Body of pancreas (tissue), 4 donors: Measurements from ENCODE around the gene DCP2. TPM values are rescaled to one million over a fixed set of nuclear protein-coding genes. Genes with fewer than 3 reads are reported as not detected.

Experiments
- ATAC-seq: fragments of 150-250 bp; one replicate; pipeline ENCODE4 v1.9.1; 2016
- DNase-seq, 4 donors: peaks; one replicate each; pipeline ENCODE4 v3.0.0-alpha.2; 2019
- H3K27ac ChIP-seq, 4 donors: fragments of 200-600 bp; sonication (generic); 1 replicate in 3 of 4; 2 replicates in 1 of 4; pipeline versions ENCODE4 v1.5.1 to v1.6.1; 2016 to 2019; ENCODE audit warnings: mild to moderate bottlenecking in 1 of 4, mixed read lengths in 1 of 4, moderate library complexity in 1 of 4
- H3K27me3 ChIP-seq, 2 donors: fragments of 200-600 bp; sonication (generic); one replicate each; pipeline ENCODE4 v1.6.0; 2016; ENCODE audit warnings: mild to moderate bottlenecking in 1 of 2
- H3K36me3 ChIP-seq, 2 donors: fragments of 200-600 bp; sonication (generic); replicated peaks in 1 of 2; 2 replicates each; pipeline ENCODE4 v1.5.1; 2016; ENCODE audit warnings: low read depth in 2 of 2; ENCODE audit not compliant: insufficient read depth in 1 of 2
- H3K4me1 ChIP-seq: fragments of 200-600 bp; sonication (generic); one replicate; pipeline ENCODE4 v1.6.0; 2016
- H3K4me3 ChIP-seq, 2 donors: fragments of 200-600 bp; sonication (generic); 1 replicate in 1 of 2; 2 replicates in 1 of 2; pipeline ENCODE4 v1.5.1; 2016 to 2019
- H3K9me3 ChIP-seq, 3 donors: fragments of 200-600 bp; sonication (generic); 1 replicate in 2 of 3; 2 replicates in 1 of 3; pipeline ENCODE4 v1.5.1; 2016
- POLR2A ChIP-seq, 3 donors: fragments of 450-650 bp; IDR thresholded peaks; one replicate each; pipeline ENCODE4 v1.6.1; 2016; ENCODE audit warnings: antibody characterized with exemption in 3 of 3, mild to moderate bottlenecking in 2 of 3
- WGBS, 2 donors: methylation state at CpG; one replicate each; pipeline ENCODE4 v1.1.5; 2017; 5-methylcytosine and 5-hydroxymethylcytosine counted together
- intact Hi-C: fragments of 100-400 bp; cut with DNase I; formaldehyde crosslinking; loops from one replicate; pipeline ENCODE4 v1.15.1; 2023
- total RNA-seq, 2 donors: library from RNA; depleted of rRNA; stranded (reverse); fragments of >200 nt; gene quantifications; one replicate each; pipeline ENCODE4 v1.1.0, GENCODE V29; 2016
- TF ChIP-seq, protein P1 (sequence below), 7 experiments: fragments of 450-650 bp in 4 of 7; fragments of 200-600 bp in 3 of 7; sonication (generic) in 3 of 7; IDR thresholded peaks; one replicate each; pipeline ENCODE4 v1.5.1; 2016 to 2019; ENCODE audit warnings: antibody characterized with exemption in 7 of 7

DCP2 gene
- total RNA-seq, 2 donors from 2014 or later, result 11.2 to 12.5 TPM

DNA sequence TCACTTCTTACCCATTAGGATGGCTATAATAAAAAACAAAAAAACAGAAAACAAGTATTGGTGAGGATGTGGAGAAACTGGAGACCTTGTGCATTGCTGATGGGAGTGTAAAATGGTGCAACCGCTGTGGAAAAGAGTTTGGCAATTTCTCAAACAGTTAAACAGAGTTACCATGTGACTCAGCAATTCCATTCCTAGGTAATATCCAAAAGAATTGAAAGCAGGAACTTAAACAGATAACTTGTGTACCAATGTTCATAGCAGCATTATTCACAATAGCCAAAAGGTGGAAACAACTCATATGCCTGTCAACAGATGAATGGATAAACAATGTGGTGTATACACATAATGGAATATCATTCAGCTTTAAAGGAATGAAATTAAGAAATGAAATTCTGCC lies 28.9 kb downstream of the DCP2 start:
- intact Hi-C loops, result loop anchor here (10.0 kb wide), 1 partner anchor 599 kb away; no protein-coding TSS in a partner anchor
- TF ChIP-seq, protein P1, sequence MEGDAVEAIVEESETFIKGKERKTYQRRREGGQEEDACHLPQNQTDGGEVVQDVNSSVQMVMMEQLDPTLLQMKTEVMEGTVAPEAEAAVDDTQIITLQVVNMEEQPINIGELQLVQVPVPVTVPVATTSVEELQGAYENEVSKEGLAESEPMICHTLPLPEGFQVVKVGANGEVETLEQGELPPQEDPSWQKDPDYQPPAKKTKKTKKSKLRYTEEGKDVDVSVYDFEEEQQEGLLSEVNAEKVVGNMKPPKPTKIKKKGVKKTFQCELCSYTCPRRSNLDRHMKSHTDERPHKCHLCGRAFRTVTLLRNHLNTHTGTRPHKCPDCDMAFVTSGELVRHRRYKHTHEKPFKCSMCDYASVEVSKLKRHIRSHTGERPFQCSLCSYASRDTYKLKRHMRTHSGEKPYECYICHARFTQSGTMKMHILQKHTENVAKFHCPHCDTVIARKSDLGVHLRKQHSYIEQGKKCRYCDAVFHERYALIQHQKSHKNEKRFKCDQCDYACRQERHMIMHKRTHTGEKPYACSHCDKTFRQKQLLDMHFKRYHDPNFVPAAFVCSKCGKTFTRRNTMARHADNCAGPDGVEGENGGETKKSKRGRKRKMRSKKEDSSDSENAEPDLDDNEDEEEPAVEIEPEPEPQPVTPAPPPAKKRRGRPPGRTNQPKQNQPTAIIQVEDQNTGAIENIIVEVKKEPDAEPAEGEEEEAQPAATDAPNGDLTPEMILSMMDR (IDR thresholded peaks at IDR 0.05), result no peak
- TF ChIP-seq POLR2A (IDR thresholded peaks at IDR 0.05), result no peak
- H3K9me3 ChIP-seq, result no peaks in the 10 kb centered on the region
- no peaks in the 10 kb centered on the region for H3K27me3 ChIP-seq
- 72 to 74% methylated on average over 1 of the region's 1 CpG for WGBS, 2 donors
- DNase-seq (no peak), ATAC-seq (no peak)
- no peaks in the 10 kb centered on the region for H3K4me1 ChIP-seq
- no peak overlapping the region for H3K4me3 ChIP-seq
- no peak overlapping the region for H3K27ac ChIP-seq
- H3K36me3 ChIP-seq, result peaks cover 0 to 6% of the 10 kb centered on the region in 2 donors

DNA sequence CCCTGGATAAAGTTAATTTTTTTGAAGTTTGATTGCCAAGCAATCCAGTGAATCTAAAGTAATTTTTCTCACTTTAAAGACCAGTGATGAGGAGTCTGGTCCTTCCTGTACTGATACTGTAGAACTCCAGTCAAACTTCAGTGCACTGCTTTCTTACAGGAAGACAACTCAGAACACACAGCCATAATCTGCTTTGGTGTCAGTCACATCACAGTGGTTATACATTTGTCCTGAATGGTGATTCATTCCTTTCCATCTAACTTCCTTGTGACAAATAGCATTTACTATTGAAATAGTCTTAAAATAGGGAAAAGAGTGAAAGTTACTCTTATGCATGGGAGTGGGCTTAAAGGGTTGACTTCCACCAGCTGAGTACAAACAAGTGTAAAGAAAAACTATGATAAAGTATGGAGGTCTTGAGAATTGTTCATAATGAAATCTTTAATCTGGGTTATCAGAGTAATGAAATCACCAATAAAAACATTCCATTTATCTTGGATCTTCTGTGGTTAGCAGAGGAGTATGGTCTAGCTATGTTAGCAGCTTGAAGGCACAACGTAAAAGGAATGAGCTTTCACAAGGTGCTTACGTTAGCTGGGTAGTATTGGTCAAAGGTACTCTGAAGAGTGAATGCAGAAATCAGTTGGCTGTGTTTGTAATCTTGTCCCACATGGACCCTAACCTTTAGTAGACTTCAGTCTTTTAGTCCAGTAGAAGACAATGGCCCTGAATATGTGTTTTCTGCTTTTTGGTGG lies 41.5 kb downstream of the DCP2 start:
- intact Hi-C loops, result no loop called here
- H3K27me3 ChIP-seq, result no peaks in the 10 kb centered on the region
- no peak overlapping the region for H3K4me3 ChIP-seq
- H3K36me3 ChIP-seq, result no peaks in the 10 kb centered on the region
- H3K9me3 ChIP-seq, result no peaks in the 10 kb centered on the region
- 88 to 98% methylated on average over 2 of the region's 2 CpGs for WGBS, 2 donors
- no peaks in the 10 kb centered on the region for H3K4me1 ChIP-seq
- ATAC-seq, result no peak
- DNase-seq, result no peak
- H3K27ac ChIP-seq, result no peak overlapping the region
- TF ChIP-seq POLR2A (IDR thresholded peaks at IDR 0.05), result no peak
- TF ChIP-seq, protein P1 (IDR thresholded peaks at IDR 0.05), result no peak

DNA sequence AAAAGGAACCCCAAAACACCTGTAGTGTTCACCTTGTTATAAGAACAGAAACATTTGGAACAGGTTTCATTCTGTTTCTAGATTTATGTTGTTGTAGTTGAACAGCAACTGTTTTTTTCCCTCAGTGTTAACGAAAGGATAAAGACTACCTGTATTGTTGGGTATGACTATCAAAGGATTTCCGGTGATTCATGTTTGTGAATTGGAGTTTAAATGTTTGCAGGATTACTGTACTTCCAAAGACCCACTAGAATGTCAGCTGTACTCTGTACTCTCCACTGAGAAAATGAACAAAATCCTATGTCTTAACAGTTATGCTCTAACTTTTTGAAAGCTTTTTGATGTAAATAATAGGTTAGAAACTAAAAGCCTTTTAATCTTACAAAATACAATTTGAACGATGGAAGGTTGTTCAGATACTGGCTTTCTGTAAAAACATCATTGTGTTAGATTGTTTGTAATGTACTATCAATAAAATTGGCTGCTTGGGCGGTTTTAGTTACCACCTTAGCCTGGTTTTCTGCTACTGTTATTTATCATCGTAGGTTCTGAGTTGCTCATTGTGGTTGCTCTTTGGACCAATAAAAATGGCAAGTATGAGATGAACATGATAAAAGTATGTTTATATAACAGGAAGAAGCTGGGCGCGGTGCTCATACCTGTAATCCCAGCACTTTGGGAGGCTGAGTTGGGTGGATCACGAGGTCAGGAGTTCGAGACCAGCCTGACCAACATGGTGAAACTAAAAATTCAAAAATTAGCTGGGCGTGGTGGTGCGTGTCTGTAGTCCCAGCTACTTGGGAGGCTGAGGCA lies 44.1 kb downstream of the DCP2 start:
- Histone ChIP-seq H3K4me3 (no peak overlapping the region), H3K27me3 (no peaks in the 10 kb centered on the region), H3K27ac (no peak overlapping the region), H3K4me1 (no peaks in the 10 kb centered on the region), H3K9me3 (no peaks in the 10 kb centered on the region), H3K36me3 (no peaks in the 10 kb centered on the region)
- ATAC-seq (no peak), DNase-seq (no peak)
- 95 to 97% methylated on average over 11 of the region's 11 CpGs for whole genome bisulfite sequencing, 2 donors
- intact Hi-C loops, result no loop called here
- TF ChIP-seq POLR2A (IDR thresholded peaks at IDR 0.05), result no peak
- TF ChIP-seq, protein P1 (IDR thresholded peaks at IDR 0.05), result no peak

DNA sequence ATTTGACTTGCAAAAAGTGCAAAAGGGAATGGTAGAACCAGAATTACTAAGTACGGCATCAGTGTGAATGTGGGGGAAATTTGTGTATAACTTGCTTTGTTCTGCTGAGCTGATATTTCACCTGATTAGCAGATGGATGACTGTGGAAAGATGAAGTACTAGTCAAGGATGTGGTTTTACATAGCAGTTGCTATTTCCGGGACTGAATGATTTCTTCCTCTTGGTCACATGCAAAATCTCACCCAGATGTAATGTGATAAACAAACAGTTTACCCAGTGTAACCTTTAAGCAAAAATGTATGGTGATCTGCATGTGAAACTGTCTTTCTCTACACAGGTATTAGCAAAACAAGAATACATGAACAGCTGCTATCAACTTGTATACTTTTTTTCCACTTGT lies 46.1 kb downstream of the DCP2 start:
- Histone ChIP-seq H3K4me1 (no peaks in the 10 kb centered on the region), H3K4me3 (no peak overlapping the region), H3K36me3 (peaks cover 0 to under 1% of the 10 kb centered on the region in 2 donors), H3K9me3 (no peaks in the 10 kb centered on the region), H3K27ac (no peak overlapping the region), H3K27me3 (no peaks in the 10 kb centered on the region)
- TF ChIP-seq POLR2A (IDR thresholded peaks at IDR 0.05), result no peak
- TF ChIP-seq, protein P1 (IDR thresholded peaks at IDR 0.05), result no peak
- DNase-seq, result no peak
- WGBS, 2 donors, result 70 to 84% methylated on average over 2 of the region's 2 CpGs
- intact Hi-C loops, result no loop called here
- ATAC-seq, result no peak
